ENCODE results near the gene PRX. TPM values are rescaled to one million over a fixed set of nuclear protein-coding genes. Genes with fewer than 3 reads are reported as not detected.
"Not testable (repeated sequence)": the region's sequence is repeated elsewhere in the genome, so short reads cannot be mapped to it uniquely, and the experiment has no call there.

PRX gene
- total RNA-seq, 1 experiment from 2014 or later, result 6.6 TPM

GRCh38 chr19:40441719-40442253 is 28.6 kb upstream of the PRX start:
- no peaks in the 10 kb centered on the region for H3K9me2 ChIP-seq (ENCODE audit: insufficient read depth)
- H3F3A ChIP-seq (ENCODE audit: insufficient read depth, low read depth), result peaks cover 57% of the 10 kb centered on the region
- CTCF ChIA-PET, result no interaction called here
- H3K4me1 ChIP-seq (replicated peaks; ENCODE audit: insufficient read depth), result peaks cover 12% of the 10 kb centered on the region
- no peaks in the 10 kb centered on the region for H3K27me3 ChIP-seq (ENCODE audit: insufficient read depth, low read depth)
- H3K27ac ChIP-seq, result no peak overlapping the region
- H3K4me3 ChIP-seq, result peak overlapping the region; percentile 75; the same call in 1 of the 2 replicates
- no peaks in the 10 kb centered on the region for H3K9me3 ChIP-seq (ENCODE audit: insufficient read depth, low read depth)
- no peak for DNase-seq
- no peak for TF ChIP-seq EZH2 (IDR thresholded peaks at IDR 0.05; ENCODE audit: low read depth)
- no peak for TF ChIP-seq CTCF (conservative IDR thresholded peaks at IDR 0.05)
- peaks cover 20% of the 10 kb centered on the region for H4K20me1 ChIP-seq (ENCODE audit: insufficient read depth)
- no peak overlapping the region for H2AFZ ChIP-seq
- H3K36me3 ChIP-seq (ENCODE audit: low read depth), result no peaks in the 10 kb centered on the region; the same call in 1 of the 2 replicates
- POLR2A ChIA-PET (ENCODE audit: unreplicated experiment), result interaction anchor here (0.5 to 0.6 kb wide), 2 partner anchors 171 to 997 kb away, joined by 3 to 7 read pairs; no protein-coding TSS in a partner anchor
- H3K4me2 ChIP-seq, result peak overlapping the region; percentile 86
- peaks cover 30% of the 10 kb centered on the region for H3K79me2 ChIP-seq (ENCODE audit: low read depth)
- no TSS peak for BruUV-seq (replicated peaks)
- intact Hi-C loops (cut with micrococcal nuclease; ENCODE audit: unreplicated experiment), result loop anchor here (5.0 kb wide), 2 partner anchors 39 to 94 kb away; partner anchors contain the start of genes C19orf47 and PLD3

GRCh38 chr19:40438284-40438683 is 25.1 kb upstream of the PRX start:
- intact Hi-C loops (cut with micrococcal nuclease; ENCODE audit: unreplicated experiment), result no loop called here
- H3K27me3 ChIP-seq (ENCODE audit: insufficient read depth, low read depth), result no peaks in the 10 kb centered on the region
- no peak overlapping the region for H2AFZ ChIP-seq
- no peak for DNase-seq
- no peak overlapping the region for H3K27ac ChIP-seq
- H3K4me2 ChIP-seq, result no peak overlapping the region
- no TSS peak for BruUV-seq (replicated peaks)
- H3K79me2 ChIP-seq (ENCODE audit: low read depth), result peaks cover 22% of the 10 kb centered on the region
- ChIA-PET POLR2A (ENCODE audit: unreplicated experiment) (no interaction called here), CTCF (interaction anchor here (0.7 kb wide), 1 partner anchor 43 kb away, joined by 18 read pairs; no protein-coding TSS in a partner anchor)
- H4K20me1 ChIP-seq (ENCODE audit: insufficient read depth), result peaks cover 20% of the 10 kb centered on the region
- H3K4me1 ChIP-seq (replicated peaks; ENCODE audit: insufficient read depth), result peaks cover 20% of the 10 kb centered on the region
- no peak for TF ChIP-seq CTCF (conservative IDR thresholded peaks at IDR 0.05)
- TF ChIP-seq EZH2 (IDR thresholded peaks at IDR 0.05; ENCODE audit: low read depth), result no peak
- no peak overlapping the region for H3K4me3 ChIP-seq
- H3K9me3 ChIP-seq (ENCODE audit: insufficient read depth, low read depth), result no peaks in the 10 kb centered on the region
- peaks cover 57% of the 10 kb centered on the region for H3F3A ChIP-seq (ENCODE audit: insufficient read depth, low read depth)
- H3K9me2 ChIP-seq (ENCODE audit: insufficient read depth), result no peaks in the 10 kb centered on the region
- H3K36me3 ChIP-seq (ENCODE audit: low read depth), result no peaks in the 10 kb centered on the region; the same call in 1 of the 2 replicates

- peak overlapping the region; percentile 90 for H2AFZ ChIP-seq
- H3K27me3 ChIP-seq (ENCODE audit: insufficient read depth, low read depth), result no peaks in the 10 kb centered on the region
- peak overlapping the region; percentile 63 for H3K4me3 ChIP-seq
- no peaks in the 10 kb centered on the region for H4K20me1 ChIP-seq (ENCODE audit: insufficient read depth)
- H3K4me1 ChIP-seq (replicated peaks; ENCODE audit: insufficient read depth), result peaks cover 29% of the 10 kb centered on the region
- DNase-seq, result peak; percentile 75 to 96
- intact Hi-C loops (cut with micrococcal nuclease; ENCODE audit: unreplicated experiment), result loop anchor here (1.0 kb wide), 2 partner anchors 10 to 12 kb away; no protein-coding TSS in a partner anchor
- H3F3A ChIP-seq (ENCODE audit: insufficient read depth, low read depth), result peaks cover 45% of the 10 kb centered on the region
- no peaks in the 10 kb centered on the region for H3K36me3 ChIP-seq (ENCODE audit: low read depth)
- 0 out of 2 replicates have a peak, but pooled peaks cover 6% of the 10 kb centered on the region for H3K79me2 ChIP-seq (ENCODE audit: low read depth)
- BruUV-seq (replicated peaks), result TSS peak; percentile 91
- TF ChIP-seq CTCF (conservative IDR thresholded peaks at IDR 0.05) (no peak), EZH2 (IDR thresholded peaks at IDR 0.05; ENCODE audit: low read depth) (no peak)
- H3K4me2 ChIP-seq, result peak overlapping the region; percentile 80
- ChIA-PET POLR2A (ENCODE audit: unreplicated experiment) (interaction anchor here (0.6 to 1.4 kb wide), 6 partner anchors 9 to 1026 kb away, joined by 3 to 17 read pairs (median 4); partner anchors contain the start of gene BLVRB), CTCF (no interaction called here)
- H3K9me2 ChIP-seq (ENCODE audit: insufficient read depth), result no peaks in the 10 kb centered on the region
- H3K9me3 ChIP-seq (ENCODE audit: insufficient read depth, low read depth), result no peaks in the 10 kb centered on the region
- H3K27ac ChIP-seq, result peak overlapping the region; percentile 89
These were observed 20.4 kb upstream of the PRX start for GRCh38 chr19:40433391-40434216.

GRCh38 chr19:40432760-40433159 is 19.6 kb upstream of the PRX start:
- Histone ChIP-seq H3F3A (ENCODE audit: insufficient read depth, low read depth) (peaks cover 39% of the 10 kb centered on the region), H3K27ac (peak overlapping the region; percentile 89), H2AFZ (peak overlapping the region; percentile 90), H3K4me1 (replicated peaks; ENCODE audit: insufficient read depth) (peaks cover 29% of the 10 kb centered on the region), H3K4me3 (peak overlapping the region; percentile 63; the same call in 1 of the 2 replicates), H3K4me2 (peak overlapping the region; percentile 80)
- not testable (repeated sequence) for BruUV-seq (replicated peaks); H3K9me2 ChIP-seq (ENCODE audit: insufficient read depth); H3K79me2 ChIP-seq (ENCODE audit: low read depth); DNase-seq; H3K9me3 ChIP-seq (ENCODE audit: insufficient read depth, low read depth); H3K27me3 ChIP-seq (ENCODE audit: insufficient read depth, low read depth); H3K36me3 ChIP-seq (ENCODE audit: low read depth); H4K20me1 ChIP-seq (ENCODE audit: insufficient read depth)
- ChIA-PET POLR2A (ENCODE audit: unreplicated experiment) (interaction anchor here (0.6 to 1.4 kb wide), 5 partner anchors 12 to 1025 kb away, joined by 3 to 17 read pairs (median 4); partner anchors contain the start of gene BLVRB), CTCF (interaction anchor here (0.6 kb wide), 1 partner anchor 113 kb away, joined by 4 read pairs; no protein-coding TSS in a partner anchor)
- intact Hi-C loops (cut with micrococcal nuclease; ENCODE audit: unreplicated experiment), result loop anchor here (1.0 kb wide), 2 partner anchors 11 kb away; no protein-coding TSS in a partner anchor
